K562 (cell line): Measurements from ENCODE around the gene PDE11A. TPM values are rescaled to one million over a fixed set of nuclear protein-coding genes. Genes with fewer than 3 reads are reported as not detected.

Experiments used
- CREB3 ChIP-seq: fragments of 450-650 bp; conservative IDR thresholded peaks from 2 replicates; pipeline ENCODE4 v1.6.1; 2016; ENCODE audit warnings: missing genetic modification characterization, low read depth, mild to moderate bottlenecking, missing compliant biosample characterization, moderate library complexity
- DEAF1 ChIP-seq: fragments of 450-650 bp; formaldehyde crosslinking; IDR thresholded peaks from 2 replicates; pipeline ENCODE4 v1.4.0; 2020; ENCODE audit warnings: mild to moderate bottlenecking, moderate library complexity
- ETV1 ChIP-seq: fragments of 450-650 bp; conservative IDR thresholded peaks from 2 replicates; pipeline ENCODE4 v1.6.1; 2016; ENCODE audit warnings: missing genetic modification characterization, control low read depth, low read depth, missing compliant biosample characterization
- FOXJ2 ChIP-seq: fragments of 200-800 bp; sonication (Bioruptor generic); IDR thresholded peaks from 2 replicates; pipeline ENCODE4 v1.6.1; 2016; ENCODE audit warnings: missing genetic modification characterization, missing compliant biosample characterization
- KLF13 ChIP-seq: fragments of 450-650 bp; IDR thresholded peaks from 2 replicates; pipeline ENCODE4 v1.6.1; 2016; ENCODE audit warnings: missing genetic modification characterization, low read depth, mild to moderate bottlenecking, missing compliant biosample characterization, moderate library complexity, borderline replicate concordance
- NFE2 ChIP-seq: IDR thresholded peaks from 2 replicates; pipeline ENCODE4 v1.6.1; 2014; ENCODE audit warnings: antibody characterized with exemption, low read depth
- RB1 ChIP-seq: fragments of 450-650 bp; IDR thresholded peaks from 2 replicates; pipeline ENCODE4 v1.6.1; 2017; ENCODE audit warnings: low read depth, mild to moderate bottlenecking
- SOX6 ChIP-seq: fragments of 450-650 bp; IDR thresholded peaks from 2 replicates; pipeline ENCODE4 v1.6.1; 2014; ENCODE audit warnings: mild to moderate bottlenecking
- ZNF584 ChIP-seq: fragments of 200-800 bp; sonication (Bioruptor generic); IDR thresholded peaks from 2 replicates; pipeline ENCODE4 v1.6.1; 2016; ENCODE audit warnings: low read depth, mild to moderate bottlenecking, missing genetic modification characterization, missing compliant biosample characterization
- polyA plus RNA-seq, 8 experiments: library from polyadenylated mRNA; depleted of rRNA in 4 of 8; stranded (reverse) in 5 of 8; unstranded in 3 of 8; fragments of >200 nt; fragmentation: Nextera tagmentation in 2 of 8; fragmentation: Illumina TruSeq in 1 of 8; extraction: Ambion mirVana in 2 of 8; extraction: Trizol in 1 of 8; gene quantifications; 2 replicates each; pipeline versions ENCODE4 v1.2.1 to v1.2.3, GENCODE V29; 2011 to 2014; ENCODE audit warnings: inconsistent platforms in 1 of 8, missing spikeins in 1 of 8
- total RNA-seq, 7 experiments: library from RNA; depleted of rRNA in 6 of 7; stranded (reverse); fragments of >200 nt in 6 of 7; fragmentation: Illumina TruSeq in 2 of 7; extraction: Trizol in 2 of 7; gene quantifications; 2 replicates each; pipeline versions ENCODE4 v1.2.1 to v1.2.3, GENCODE V29; 2011 to 2021; ENCODE audit warnings: low replicate concordance in 1 of 7
- TF ChIP-seq, protein P1 (sequence below), 3 experiments: IDR thresholded peaks in 2 of 3; conservative IDR thresholded peaks in 1 of 3; 2 replicates each; pipeline ENCODE4 v1.5.1; 2011 to 2012; ENCODE audit warnings: low read length in 3 of 3, mild to moderate bottlenecking in 3 of 3, control low read depth in 2 of 3, improper control_type of control experiment in 1 of 3, inconsistent platforms in 1 of 3, low read depth in 1 of 3, mixed read lengths in 1 of 3, moderate library complexity in 1 of 3; ENCODE audit not compliant: insufficient read depth in 2 of 3

PDE11A gene
- total and polyA plus RNA-seq, 9 of the 15 experiments (the other 6 are each of a cell fraction or from before 2014, with no cell fraction given) = 3.2 to 22.1 (median 5.7) TPM

- TF ChIP-seq, protein P1, sequence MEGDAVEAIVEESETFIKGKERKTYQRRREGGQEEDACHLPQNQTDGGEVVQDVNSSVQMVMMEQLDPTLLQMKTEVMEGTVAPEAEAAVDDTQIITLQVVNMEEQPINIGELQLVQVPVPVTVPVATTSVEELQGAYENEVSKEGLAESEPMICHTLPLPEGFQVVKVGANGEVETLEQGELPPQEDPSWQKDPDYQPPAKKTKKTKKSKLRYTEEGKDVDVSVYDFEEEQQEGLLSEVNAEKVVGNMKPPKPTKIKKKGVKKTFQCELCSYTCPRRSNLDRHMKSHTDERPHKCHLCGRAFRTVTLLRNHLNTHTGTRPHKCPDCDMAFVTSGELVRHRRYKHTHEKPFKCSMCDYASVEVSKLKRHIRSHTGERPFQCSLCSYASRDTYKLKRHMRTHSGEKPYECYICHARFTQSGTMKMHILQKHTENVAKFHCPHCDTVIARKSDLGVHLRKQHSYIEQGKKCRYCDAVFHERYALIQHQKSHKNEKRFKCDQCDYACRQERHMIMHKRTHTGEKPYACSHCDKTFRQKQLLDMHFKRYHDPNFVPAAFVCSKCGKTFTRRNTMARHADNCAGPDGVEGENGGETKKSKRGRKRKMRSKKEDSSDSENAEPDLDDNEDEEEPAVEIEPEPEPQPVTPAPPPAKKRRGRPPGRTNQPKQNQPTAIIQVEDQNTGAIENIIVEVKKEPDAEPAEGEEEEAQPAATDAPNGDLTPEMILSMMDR (IDR thresholded peaks at IDR 0.05 in 2 of 3, conservative IDR thresholded peaks at IDR 0.05 in 1 of 3; ENCODE audit: insufficient read depth in 2 of 3, low read depth in 1 of 3, low read length in 3 of 3) = peak; percentile 77 to 91 (median 90)
- peak; percentile 96 for TF ChIP-seq DEAF1 (CRISPR knock-in tag)
- 0 out of 2 replicates have a peak, but pooled peaks have one; percentile 34 for TF ChIP-seq FOXJ2
- TF ChIP-seq ETV1 = no peak
- TF ChIP-seq ZNF584 (CRISPR knock-in tag) = 0 out of 2 replicates have a peak, but pooled peaks have one; percentile 26
- peak; percentile 28 for TF ChIP-seq SOX6
- TF ChIP-seq NFE2 = peak; percentile 78
- peak; percentile 24; the same call in 1 of the 2 replicates for TF ChIP-seq RB1
- TF ChIP-seq KLF13 (tag) = 0 out of 2 replicates have a peak, but pooled peaks have one; percentile 19
- 0 out of 2 replicates have a peak, but pooled peaks have one; percentile 41 for TF ChIP-seq CREB3
Observed at GRCh38 chr2:177758591-177759371, 313.8 kb downstream of the PDE11A start (continued).
